ENCODE measurements around the gene AREG.

AREG gene

GRCh38 chr4:74464291-74464690, 19.4 kb downstream of the AREG start:
- DNase-seq, result no peak

GRCh38 chr4:74466242-74466641, 21.3 kb downstream of the AREG start:
- DNase-seq, result no peak

GRCh38 chr4:74471264-74471663, 26.3 kb downstream of the AREG start:
- DNase-seq, result no peak

DNA sequence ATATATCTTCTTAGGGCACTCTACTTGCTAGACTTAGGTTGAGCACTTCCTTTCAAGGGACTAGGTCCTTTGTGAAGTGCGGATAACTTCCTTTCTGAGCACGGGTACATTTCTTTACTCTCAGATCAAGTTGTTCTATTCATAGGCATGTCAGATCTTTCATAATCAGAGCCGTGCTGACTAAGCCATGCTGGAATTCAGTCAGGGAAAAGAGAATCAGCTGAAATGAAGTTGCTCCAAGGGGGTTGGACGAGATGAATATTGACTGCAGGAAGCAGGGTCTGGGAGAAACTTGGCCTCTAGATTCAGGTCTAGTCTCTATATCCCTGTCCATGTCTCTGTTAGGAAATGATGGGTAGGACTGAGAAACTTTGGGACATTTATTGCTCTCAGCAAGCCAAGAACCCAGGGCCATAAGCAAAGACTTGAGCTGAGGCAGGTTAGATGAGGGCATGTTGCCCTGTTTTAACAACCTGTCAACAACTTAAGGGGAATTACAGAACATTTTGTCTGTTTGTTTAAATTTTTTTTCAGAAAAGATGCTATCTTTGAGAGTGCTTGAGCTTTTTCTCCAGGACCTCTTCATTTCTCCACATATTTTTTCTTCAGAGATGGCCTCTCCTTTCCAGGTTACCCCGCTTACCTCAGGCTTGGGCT, 28.3 kb downstream of the AREG start:
- DNase-seq, result no peak

DNA sequence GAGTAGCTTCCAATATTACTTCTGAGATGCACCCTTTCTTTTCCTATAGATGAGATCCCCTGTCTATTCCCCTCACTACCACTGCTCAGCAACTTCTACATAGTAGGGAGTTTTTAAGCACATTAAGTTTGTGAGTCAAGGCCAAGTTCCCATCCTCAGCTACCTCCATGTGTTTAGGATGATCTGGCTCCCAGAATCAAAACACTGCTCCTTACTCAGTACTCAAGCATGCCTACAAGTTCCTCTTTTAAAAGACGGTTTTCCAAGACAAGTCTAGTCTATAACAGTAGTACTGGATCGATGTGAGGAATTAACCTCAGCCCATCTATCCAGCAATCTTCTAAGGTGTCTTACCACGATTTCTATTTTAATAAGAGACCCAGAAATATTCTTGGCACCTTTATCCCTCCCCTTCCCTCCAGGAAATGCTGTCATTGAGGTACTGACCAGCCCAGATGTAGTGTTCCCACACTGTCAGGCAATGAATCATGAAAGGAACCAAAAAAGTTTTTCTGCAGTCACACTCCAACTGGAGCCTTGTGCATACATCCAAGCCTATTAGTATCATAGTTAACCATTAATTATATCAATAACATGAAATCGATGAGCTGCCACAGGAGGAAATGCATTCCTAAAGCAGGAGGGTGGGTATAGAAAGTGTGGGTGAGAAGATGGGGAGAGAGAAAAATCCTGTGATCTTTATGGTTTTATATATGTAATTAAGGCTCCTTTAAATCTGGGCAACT, 29.6 kb downstream of the AREG start:
- no peak for DNase-seq

GRCh38 chr4:74475091-74475800, 30.3 kb downstream of the AREG start:
- no peak for DNase-seq

DNA sequence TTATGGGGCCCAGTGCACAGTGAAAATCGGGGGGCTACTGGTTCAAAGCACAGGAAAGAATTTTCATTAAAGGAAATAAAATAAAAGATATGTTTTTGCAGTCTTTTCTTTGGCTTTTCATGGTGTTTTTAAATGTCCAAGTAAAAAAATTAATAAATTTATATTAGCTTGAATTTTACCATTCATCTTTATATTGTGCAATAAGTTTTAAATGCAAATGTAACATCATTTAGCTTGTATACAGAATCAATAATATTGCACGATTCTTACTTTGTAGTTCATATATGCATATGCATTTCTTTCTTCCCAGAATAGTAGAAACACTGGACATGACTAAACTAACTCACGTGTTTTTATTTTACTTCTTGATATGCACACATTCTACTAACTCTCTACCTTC, 31.0 kb downstream of the AREG start:
- no peak for DNase-seq

DNA sequence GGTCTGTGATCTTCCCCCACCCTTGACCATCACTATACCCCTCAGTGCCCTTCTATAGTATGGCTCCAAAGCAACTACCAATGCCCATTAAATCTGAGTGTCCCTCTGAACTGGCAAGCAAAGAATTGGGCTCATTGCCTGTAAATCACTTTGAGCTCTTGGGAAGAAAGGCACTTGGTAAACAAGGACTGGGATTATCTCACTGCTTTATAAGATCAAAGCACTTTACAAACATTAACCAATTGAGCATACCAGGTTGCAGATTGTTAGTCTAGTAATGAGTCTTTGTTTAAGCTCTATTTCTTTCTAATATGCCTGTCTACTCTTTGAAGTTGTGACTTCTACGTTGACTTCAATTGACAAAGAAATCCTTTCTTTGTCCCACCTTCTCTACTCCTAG, 34.1 kb downstream of the AREG start:
- no peak for DNase-seq

- DNase-seq, result no peak
Measured at GRCh38 chr4:74480267-74480666, 35.3 kb downstream of the AREG start.

DNA sequence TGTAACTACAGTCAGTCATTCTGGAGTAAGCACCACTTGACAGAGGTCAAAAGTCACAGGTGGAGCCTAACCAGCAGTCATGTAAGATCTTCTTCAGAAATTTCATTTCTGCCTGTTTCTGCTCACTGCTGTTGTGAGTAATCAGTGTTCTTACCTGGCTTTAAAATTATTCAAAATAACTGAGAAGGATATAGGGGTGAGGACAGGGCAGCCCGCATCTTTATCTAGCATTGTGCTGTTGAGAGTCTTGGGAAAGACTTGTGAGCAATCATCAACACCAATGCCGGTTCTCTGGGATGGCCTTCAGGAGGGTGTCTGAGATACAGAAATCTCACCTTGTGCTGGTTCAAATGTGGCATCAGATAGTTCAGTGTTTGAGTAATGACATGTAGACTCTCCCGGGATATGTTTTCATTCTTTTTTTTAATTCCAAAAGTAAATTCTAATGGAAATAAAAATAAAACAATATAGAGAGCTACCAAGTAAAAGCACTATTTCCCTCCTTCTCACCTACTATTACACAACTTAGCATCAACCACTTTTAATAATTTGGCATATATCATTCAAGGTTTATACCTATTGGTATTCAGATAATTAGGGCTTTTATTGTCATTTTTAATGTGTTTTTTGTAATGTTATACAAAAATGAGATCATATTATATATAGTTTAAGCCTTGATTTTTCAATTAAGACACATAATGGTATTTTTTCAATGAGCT, 37.1 kb downstream of the AREG start:
- DNase-seq, result no peak

DNA sequence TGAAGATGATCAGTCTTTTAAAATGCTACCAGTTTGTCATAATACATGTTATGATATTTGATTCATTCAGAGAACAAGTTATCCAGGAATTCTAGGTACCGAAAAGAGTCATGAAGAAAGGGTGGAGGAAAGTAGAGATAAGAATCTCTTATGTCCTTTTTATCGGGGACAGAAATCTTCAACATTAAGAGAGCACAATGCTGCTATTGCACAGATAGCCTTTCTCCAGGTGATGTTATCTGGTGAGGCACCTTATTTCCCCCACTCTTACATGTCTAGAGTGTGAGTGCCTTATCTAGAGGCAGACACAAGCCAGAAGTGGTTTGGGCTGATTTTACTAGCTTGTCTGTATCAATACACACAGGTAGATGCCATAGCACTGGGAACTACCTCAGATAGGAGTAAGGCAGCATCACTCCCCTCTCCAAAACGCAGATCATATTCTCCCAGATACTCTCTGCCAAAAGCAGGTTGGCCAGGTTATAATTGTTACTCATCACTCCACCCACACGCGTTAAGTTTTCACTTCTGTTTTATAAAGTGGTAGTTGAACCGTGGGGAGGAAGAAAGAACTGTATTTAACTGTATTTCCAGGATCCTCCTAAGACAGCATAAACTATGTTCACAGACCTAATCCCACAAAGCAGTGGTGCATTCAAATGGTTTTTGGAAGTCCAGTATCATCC, 38.4 kb downstream of the AREG start:
- no peak for DNase-seq

GRCh38 chr4:74486905-74487304, 42.0 kb downstream of the AREG start:
- DNase-seq, result no peak

DNA sequence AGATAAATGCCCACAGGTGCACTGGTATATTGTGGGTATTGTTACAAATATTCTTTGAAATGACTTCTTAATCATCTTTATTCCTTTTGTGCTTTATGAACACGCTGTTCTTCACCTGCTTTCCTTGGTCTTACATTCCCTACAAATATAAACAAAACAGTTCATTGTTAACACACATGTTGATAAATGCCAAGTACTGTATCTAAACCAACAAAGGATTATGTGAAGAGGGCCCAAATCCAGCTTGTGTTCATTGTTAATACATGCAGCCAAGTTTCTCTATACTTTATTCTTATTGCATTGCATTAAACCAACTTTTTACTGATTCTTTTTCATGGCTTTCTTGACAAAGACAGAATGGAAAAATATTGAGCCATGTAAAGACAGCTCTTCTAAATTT, 42.8 kb downstream of the AREG start:
- no peak for DNase-seq

GRCh38 chr4:74490736-74491135, 45.8 kb downstream of the AREG start:
- no peak for DNase-seq

- no peak for DNase-seq
Measured at GRCh38 chr4:74499986-74500781, 55.2 kb downstream of the AREG start.

DNA sequence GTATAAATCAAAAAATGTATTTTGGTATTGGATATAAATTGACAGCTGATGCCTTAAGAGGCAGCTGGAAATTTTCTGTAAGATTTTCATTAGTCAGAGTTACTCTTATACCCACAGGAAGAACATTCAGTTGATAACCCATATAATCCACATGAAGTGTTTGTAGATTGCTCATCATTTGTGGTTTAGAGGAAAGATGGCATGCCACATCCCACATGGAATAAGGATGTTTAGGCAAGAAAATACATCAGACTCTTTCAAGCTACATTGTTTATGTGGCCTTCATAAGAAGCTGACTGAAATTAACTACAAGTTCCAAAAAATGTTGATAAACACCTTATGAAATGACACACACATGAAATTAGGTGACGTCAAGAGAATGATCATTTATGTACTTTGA, 56.6 kb downstream of the AREG start:
- DNase-seq, result no peak

- DNase-seq, result no peak
Measured at GRCh38 chr4:74503580-74503979, 58.6 kb downstream of the AREG start.

GRCh38 chr4:74504212-74504611, 59.3 kb downstream of the AREG start:
- DNase-seq, result no peak
